Hindlimb muscle (tissue), 1 donor: ENCODE measurements around the gene KCNK15. TPM values are rescaled to one million over a fixed set of nuclear protein-coding genes. Genes with fewer than 3 reads are reported as not detected.

Experiments
- DNase-seq: peaks from one replicate; pipeline ENCODE4 v3.0.0-alpha.2; 2013
- polyA plus RNA-seq: library from polyadenylated mRNA; unstranded; fragments of 120-200 nt; gene quantifications from one replicate; pipeline ENCODE4 v1.2.1, GENCODE V29; 2013; ENCODE audit not compliant: insufficient read length

KCNK15 gene
- polyA plus RNA-seq, 1 donor: 0.40 TPM

DNA sequence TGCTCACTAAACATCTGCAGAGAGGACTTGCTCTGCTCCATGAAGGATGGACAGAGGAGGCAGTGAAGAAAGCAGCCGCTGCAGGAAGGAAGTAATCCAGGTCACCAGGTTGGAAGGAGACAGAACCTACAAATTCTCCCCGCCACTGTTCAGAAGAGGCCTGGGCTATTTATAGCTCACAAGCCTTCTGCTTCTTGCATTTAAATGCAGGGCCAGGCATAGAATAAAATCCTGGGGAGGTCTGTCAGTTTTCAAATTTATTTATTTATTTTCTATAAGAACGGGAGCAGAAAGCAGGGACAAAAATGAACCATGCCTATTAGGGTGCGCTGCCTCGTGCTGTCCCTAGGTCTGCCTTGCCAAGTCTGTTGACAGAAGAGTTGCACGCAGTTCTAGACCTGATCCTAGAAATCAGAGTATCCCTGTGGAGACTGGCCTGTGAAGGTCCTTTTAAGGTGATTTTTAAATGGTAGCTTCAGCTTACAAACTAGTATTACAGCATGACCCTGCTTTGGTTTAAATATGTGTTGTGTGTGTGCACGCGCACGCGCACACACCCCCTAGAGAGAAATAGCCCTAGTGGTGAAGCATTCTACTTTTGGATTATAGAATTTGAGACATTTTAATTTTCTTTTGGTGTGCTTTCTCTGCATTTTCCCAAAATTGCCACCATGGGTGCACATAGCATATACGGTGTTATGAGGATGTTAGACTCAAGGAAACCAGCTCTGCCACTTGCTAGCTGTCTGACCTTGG, 45.2 kb downstream of the KCNK15 start:
- no peak for DNase-seq

DNA sequence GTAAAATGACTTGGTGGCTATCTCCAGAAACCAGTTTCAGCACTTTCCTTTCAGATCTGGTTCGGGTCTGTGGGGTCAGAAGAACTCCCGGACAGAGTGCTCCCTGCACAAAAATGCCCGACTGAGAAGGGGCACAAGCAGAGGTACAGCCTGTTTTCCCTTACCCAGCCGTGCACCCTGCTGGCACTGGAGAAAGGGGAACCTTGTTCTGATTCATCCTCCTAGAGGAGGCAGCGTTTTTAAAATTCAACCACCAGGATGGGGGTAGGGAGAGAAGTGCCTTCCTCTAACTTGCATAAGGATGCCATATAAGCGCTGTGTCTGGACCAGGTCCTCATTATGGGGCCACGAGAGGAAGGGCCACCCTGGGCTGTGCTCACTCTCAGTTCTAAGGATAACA, 47.1 kb downstream of the KCNK15 start:
- no peak for DNase-seq

GRCh38 chr20:44795836-44796235, 50.2 kb downstream of the KCNK15 start:
- DNase-seq: no peak

- DNase-seq: no peak
Observed at GRCh38 chr20:44796311-44796710, 50.6 kb downstream of the KCNK15 start.

GRCh38 chr20:44796758-44797457, 51.2 kb downstream of the KCNK15 start:
- DNase-seq: no peak

GRCh38 chr20:44799691-44800090, 54.0 kb downstream of the KCNK15 start:
- no peak for DNase-seq

GRCh38 chr20:44800391-44801046, 54.9 kb downstream of the KCNK15 start:
- no peak for DNase-seq

Other genes with a start within 250 kb of the KCNK15 start
- 54.0 TPM for gene SERINC3, start 223.8 kb upstream of the KCNK15 start, polyA plus RNA-seq
- gene PKIG, start 163.3 kb upstream of the KCNK15 start, polyA plus RNA-seq: 57.2 TPM
- 6.0 TPM for gene ADA, start 94.2 kb upstream of the KCNK15 start, polyA plus RNA-seq
- 0.15 TPM for gene CCN5, start 30.5 kb upstream of the KCNK15 start, polyA plus RNA-seq
- 9.0 TPM for gene RIMS4, start 64.7 kb downstream of the KCNK15 start, polyA plus RNA-seq
- 104 TPM for gene YWHAB, start 139.8 kb downstream of the KCNK15 start, polyA plus RNA-seq
- 17.6 TPM for gene PABPC1L, start 164.2 kb downstream of the KCNK15 start, polyA plus RNA-seq
- gene TOMM34, start 214.5 kb downstream of the KCNK15 start, polyA plus RNA-seq: 14.0 TPM
- gene STK4, start 220.6 kb downstream of the KCNK15 start, polyA plus RNA-seq: 9.2 TPM